H1 (cell line): ENCODE results near the gene LDLRAD3. TPM values are rescaled to one million over a fixed set of nuclear protein-coding genes. Genes with fewer than 3 reads are reported as not detected.

ENCODE experiments used
- CTCF ChIA-PET: fragments of 300-600 bp; sonication (Branson Sonifier 250); formaldehyde crosslinking; loops from one replicate; lab custom pipeline; 2021; ENCODE audit not compliant: partially characterized antibody; lab: Charles Lee
- POLR2A ChIA-PET: fragments of 300-600 bp; sonication (Branson Sonifier 250); formaldehyde crosslinking; loops from one replicate; lab custom pipeline; 2021; ENCODE audit warnings: inconsistent platforms; ENCODE audit not compliant: partially characterized antibody; lab: Charles Lee
- DNase-seq, 2 experiments: peaks; one replicate each; pipeline versions ENCODE4 v3.0.0 to v3.0.0-alpha.2; 2010 to 2022; ENCODE audit warnings: low spot score in 2 of 2, low read depth in 1 of 2, mixed read lengths in 1 of 2
- FAIRE-seq: peaks from 2 replicates; lab custom pipeline; 2011; peaks lifted over from hg19 to GRCh38; lab: Jason Lieb, UNC
- H2AFZ ChIP-seq: 2 replicates; pipeline ENCODE4 v1.8.1; 2012; ENCODE audit warnings: low read length, inconsistent platforms
- H2AK5ac ChIP-seq: 2 replicates; pipeline ENCODE4 v1.6.1; 2013; ENCODE audit warnings: low read depth, low read length
- H2BK120ac ChIP-seq: replicated peaks from 2 replicates; pipeline ENCODE3; 2013; ENCODE audit warnings: low read depth, low read length, inconsistent platforms
- H2BK12ac ChIP-seq: 2 replicates; pipeline ENCODE4 v1.6.1; 2013; ENCODE audit warnings: low read depth, low read length
- H2BK15ac ChIP-seq: 2 replicates; pipeline ENCODE4 v1.6.1; 2013; ENCODE audit warnings: low read length
- H2BK20ac ChIP-seq: 2 replicates; pipeline ENCODE4 v1.6.1; 2013; ENCODE audit warnings: low read length
- H2BK5ac ChIP-seq: 2 replicates; pipeline ENCODE4 v1.6.1; 2013; ENCODE audit warnings: low read depth, low read length
- H3K14ac ChIP-seq: 2 replicates; pipeline ENCODE4 v1.6.1; 2013; ENCODE audit warnings: inconsistent platforms; ENCODE audit not compliant: insufficient read length
- H3K18ac ChIP-seq: 2 replicates; pipeline ENCODE4 v1.6.1; 2013; ENCODE audit warnings: low read length; ENCODE audit errors: extremely low read depth
- H3K23ac ChIP-seq: 2 replicates; pipeline ENCODE4 v1.6.1; 2013; ENCODE audit warnings: inconsistent platforms; ENCODE audit not compliant: insufficient read length
- H3K23me2 ChIP-seq: 2 replicates; pipeline ENCODE4 v1.6.1; 2013; ENCODE audit warnings: low read depth, low read length
- H3K27ac ChIP-seq: 2 replicates; pipeline ENCODE4 v1.6.1; 2011; ENCODE audit warnings: low read depth, low read length, inconsistent platforms
- H3K27me3 ChIP-seq, 4 experiments: replicated peaks in 1 of 4; 1 replicate in 1 of 4; 2 replicates in 3 of 4; pipeline versions ENCODE4 v1.6.1 to v1.8.1; 2011 to 2013; ENCODE audit warnings: low read length in 3 of 4, mild to moderate bottlenecking in 3 of 4, inconsistent platforms in 2 of 4, mixed read lengths in 2 of 4, moderate library complexity in 1 of 4; ENCODE audit not compliant: control insufficient read depth in 3 of 4, insufficient read depth in 3 of 4; ENCODE audit errors: extremely low read depth in 1 of 4
- H3K36me3 ChIP-seq, 4 experiments: 2 replicates each; pipeline versions ENCODE4 v1.6.1 to v1.8.1; 2011 to 2013; ENCODE audit warnings: mild to moderate bottlenecking in 4 of 4, low read length in 3 of 4, moderate library complexity in 2 of 4, control low read depth in 1 of 4, inconsistent platforms in 1 of 4; ENCODE audit not compliant: insufficient read depth in 4 of 4, control insufficient read depth in 2 of 4
- H3K4ac ChIP-seq: replicated peaks from 2 replicates; pipeline ENCODE3; 2013; ENCODE audit warnings: low read length, low read depth, mixed read lengths, inconsistent platforms; ENCODE audit not compliant: insufficient read length
- H3K4me1 ChIP-seq, 4 experiments: replicated peaks in 1 of 4; 1 replicate in 1 of 4; 2 replicates in 3 of 4; pipeline versions ENCODE4 v1.6.1 to v1.8.1; 2011 to 2013; ENCODE audit warnings: low read length in 3 of 4, inconsistent platforms in 2 of 4, mixed read lengths in 1 of 4; ENCODE audit not compliant: insufficient read depth in 4 of 4, control insufficient read depth in 3 of 4
- H3K4me2 ChIP-seq, 2 experiments: 2 replicates each; pipeline versions ENCODE4 v1.6.1 to v1.8.1; 2011 to 2013; ENCODE audit warnings: low read depth in 2 of 2, low read length in 2 of 2, control low read depth in 1 of 2, inconsistent platforms in 1 of 2, mild to moderate bottlenecking in 1 of 2; ENCODE audit not compliant: insufficient read depth in 1 of 2
- H3K4me3 ChIP-seq, 4 experiments: fragments of 200-600, 300-600 bp in 1 of 4; sonication (generic), shearing (Covaris generic), sonication (Bioruptor Twin) in 1 of 4; 2 replicates each; pipeline versions ENCODE4 v1.5.1 to v1.8.1; 2011 to 2016; ENCODE audit warnings: low read length in 4 of 4, low read depth in 3 of 4, control low read depth in 2 of 4, inconsistent platforms in 2 of 4, mild to moderate bottlenecking in 2 of 4, mixed read lengths in 1 of 4, moderate library complexity in 1 of 4; ENCODE audit not compliant: insufficient read depth in 2 of 4; ENCODE audit errors: extremely low read depth in 1 of 4
- H3K56ac ChIP-seq: replicated peaks from 2 replicates; pipeline ENCODE3; 2013; ENCODE audit warnings: low read depth, mild to moderate bottlenecking, mixed read lengths, low read length, inconsistent platforms; ENCODE audit not compliant: insufficient read length
- H3K79me1 ChIP-seq: 2 replicates; pipeline ENCODE4 v1.6.1; 2013; ENCODE audit warnings: low read depth, low read length, control low read depth
- H3K79me2 ChIP-seq, 2 experiments: 2 replicates each; pipeline versions ENCODE4 v1.6.1 to v1.8.1; 2012 to 2013; ENCODE audit warnings: low read length in 2 of 2, mild to moderate bottlenecking in 2 of 2, inconsistent platforms in 1 of 2; ENCODE audit not compliant: insufficient read depth in 2 of 2, control insufficient read depth in 1 of 2
- H3K9ac ChIP-seq, 4 experiments: replicated peaks in 1 of 4; 1 replicate in 1 of 4; 2 replicates in 3 of 4; pipeline versions ENCODE4 v1.6.1 to v1.8.1; 2011 to 2013; ENCODE audit warnings: low read depth in 3 of 4, low read length in 3 of 4, control low read depth in 2 of 4, mild to moderate bottlenecking in 2 of 4, moderate library complexity in 2 of 4, inconsistent platforms in 1 of 4; ENCODE audit errors: extremely low read depth in 1 of 4
- H3K9me3 ChIP-seq, 2 experiments: 2 replicates each; pipeline versions ENCODE4 v1.6.1 to v1.8.1; 2012 to 2013; ENCODE audit warnings: mild to moderate bottlenecking in 2 of 2, moderate library complexity in 2 of 2, control low read depth in 1 of 2, inconsistent platforms in 1 of 2, low read depth in 1 of 2, low read length in 1 of 2, mixed read lengths in 1 of 2; ENCODE audit not compliant: insufficient read depth in 2 of 2
- H4K20me1 ChIP-seq, 2 experiments: replicated peaks in 1 of 2; 2 replicates each; pipeline versions ENCODE3 to v1.8.1; 2011 to 2013; ENCODE audit warnings: inconsistent platforms in 2 of 2, low read length in 2 of 2, mild to moderate bottlenecking in 1 of 2; ENCODE audit not compliant: insufficient read depth in 2 of 2, control insufficient read depth in 1 of 2
- H4K5ac ChIP-seq: 2 replicates; pipeline ENCODE4 v1.6.1; 2013; ENCODE audit warnings: low read length, low read depth, mixed read lengths, inconsistent platforms; ENCODE audit not compliant: insufficient read length
- H4K8ac ChIP-seq: 2 replicates; pipeline ENCODE4 v1.8.0; 2013; ENCODE audit warnings: mild to moderate bottlenecking, moderate library complexity, low read length, inconsistent platforms; ENCODE audit not compliant: insufficient read depth; ENCODE audit errors: extremely low read depth
- H4K91ac ChIP-seq: replicated peaks from 2 replicates; pipeline ENCODE3; 2013; ENCODE audit warnings: low read length, mixed read lengths, inconsistent platforms; ENCODE audit not compliant: insufficient read length
- ASH2L ChIP-seq: fragments of 200-600, 300-600 bp; sonication (generic); IDR thresholded peaks from one replicate; pipeline ENCODE4 v1.7.1; 2017; ENCODE audit warnings: low read length
- CHD1 ChIP-seq: IDR thresholded peaks from 2 replicates; pipeline ENCODE4 v1.6.1; 2012; ENCODE audit warnings: low read depth, low read length, improper control_type of control experiment
- CREB1 ChIP-seq: IDR thresholded peaks from 2 replicates; pipeline ENCODE4 v1.6.1; 2012; ENCODE audit warnings: inconsistent platforms
- EGR1 ChIP-seq: IDR thresholded peaks from 2 replicates; pipeline ENCODE4 v1.6.1; 2011; ENCODE audit warnings: low read depth, low read length, borderline replicate concordance
- EZH2 ChIP-seq: fragments of 200-600 bp; sonication (generic); IDR thresholded peaks from 2 replicates; pipeline ENCODE4 v1.7.1; 2012; ENCODE audit warnings: low read depth, mild to moderate bottlenecking, moderate library complexity, low read length, inconsistent platforms; ENCODE audit not compliant: severe bottlenecking
- JUND ChIP-seq: IDR thresholded peaks from 2 replicates; pipeline ENCODE4 v1.6.1; 2011; ENCODE audit warnings: mild to moderate bottlenecking, improper control_type of control experiment, low read length
- NRF1 ChIP-seq: IDR thresholded peaks from 2 replicates; pipeline ENCODE4 v1.6.1; 2011; ENCODE audit warnings: mild to moderate bottlenecking, low read depth, low read length, improper control_type of control experiment
- POU5F1 ChIP-seq: IDR thresholded peaks from 2 replicates; pipeline ENCODE4 v1.6.1; 2011; ENCODE audit warnings: low read depth, mild to moderate bottlenecking, low read length, moderate library complexity
- RNF2 ChIP-seq: fragments of 200-900, 300-1000 bp; sonication (generic); IDR thresholded peaks from 2 replicates; pipeline ENCODE4 v1.7.1; 2016; ENCODE audit warnings: borderline replicate concordance, low read depth, mild to moderate bottlenecking, antibody characterized with exemption, low read length; ENCODE audit not compliant: poor library complexity, severe bottlenecking; ENCODE audit errors: missing control alignments
- SUZ12 ChIP-seq: fragments of 200-600 bp; sonication (generic); IDR thresholded peaks from 2 replicates; pipeline ENCODE4 v1.6.1; 2012; ENCODE audit warnings: mild to moderate bottlenecking, inconsistent platforms, low read length, moderate library complexity, mixed read lengths
- ZNF274 ChIP-seq: IDR thresholded peaks from 2 replicates; pipeline ENCODE4 v1.7.0; 2012; ENCODE audit warnings: low read length, borderline replicate concordance; ENCODE audit errors: extremely low read depth
- WGBS, 2 experiments: shearing (Covaris generic) in 1 of 2; methylation state at CpG; one replicate each; pipeline versions ENCODE4 v1.1.6 to v1.1.7; 2013 to 2015; ENCODE audit warnings: low lambda C conversion rate in 2 of 2, mixed read lengths in 2 of 2, inconsistent platforms in 1 of 2, low coverage in 1 of 2, missing lambda C conversion rate in 1 of 2; ENCODE audit not compliant: insufficient replicate concordance in 2 of 2, insufficient coverage in 1 of 2, insufficient read length in 1 of 2; ENCODE audit errors: extremely low coverage in 1 of 2, missing lambda C conversion rate in 1 of 2; 5-methylcytosine and 5-hydroxymethylcytosine counted together
- polyA plus RNA-seq, 7 experiments: library from polyadenylated mRNA; depleted of rRNA in 3 of 7; stranded (reverse) in 5 of 7; unstranded in 2 of 7; fragments of >200 nt in 5 of 7; fragments of 200-250 nt in 2 of 7; gene quantifications; 1 replicate in 5 of 7; 2 replicates in 1 of 7; 4 replicates in 1 of 7; pipeline versions ENCODE4 v1.2.1 to v1.2.3, GENCODE V29; 2011 to 2013; ENCODE audit warnings: missing spikeins in 2 of 7, mixed read lengths in 2 of 7
- total RNA-seq: library from RNA; stranded (reverse); fragmentation: NEBNext Ultra II Directional; extraction: Animal tissue kit (Norgen Biotek cat#: 25700); gene quantifications from 2 replicates; pipeline ENCODE4 v1.2.1, GENCODE V29; 2021

LDLRAD3 gene
- total and polyA plus RNA-seq, 2 of the 8 experiments (the other 6 are each of a cell fraction or from before 2014, with no cell fraction given), result 18.6 to 22.8 TPM

DNA sequence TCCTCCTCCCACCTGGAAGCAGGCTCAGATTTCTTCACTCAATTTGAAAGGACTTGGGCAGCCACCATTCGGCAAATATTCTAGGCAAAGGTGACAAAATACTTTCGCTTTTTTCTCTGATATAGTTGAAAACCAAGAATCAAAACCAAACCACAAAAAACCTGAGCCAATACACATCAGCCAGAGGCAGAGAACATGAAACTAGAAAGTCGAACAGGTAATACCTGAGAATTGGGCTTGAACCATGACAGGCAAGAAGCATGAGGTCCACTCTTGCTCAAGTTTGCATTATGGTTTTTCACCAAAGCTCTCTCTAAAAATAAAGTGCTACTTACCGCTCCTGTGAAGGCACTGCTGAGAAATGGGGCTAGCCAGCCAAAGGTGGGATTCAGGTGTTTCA, 26.2 kb upstream of the LDLRAD3 start:
- Histone ChIP-seq H3K18ac (no peak overlapping the region), H2AK5ac (no peak overlapping the region), H2BK5ac (no peak overlapping the region), H3K27ac (no peak overlapping the region), H3K36me3 (no peaks in the 10 kb centered on the region), H3K9ac (no peak overlapping the region), H2BK12ac (no peak overlapping the region), H4K20me1 (no peaks in the 10 kb centered on the region), H4K91ac (no peak overlapping the region), H3K23me2 (no peaks in the 10 kb centered on the region), H2BK15ac (no peak overlapping the region), H4K8ac (no peak overlapping the region), H3K27me3 (no peaks in the 10 kb centered on the region; a peak in 1 of 7 replicates), H3K23ac (no peak overlapping the region), H3K56ac (no peak overlapping the region), H2BK20ac (no peak overlapping the region), H2AFZ (no peak overlapping the region), H3K4me2 (no peak overlapping the region), H3K9me3 (no peaks in the 10 kb centered on the region), H2BK120ac (no peak overlapping the region), H3K4me1 (peaks cover 0 to 5% (median 0%) of the 10 kb centered on the region in 4 experiments; a peak in 1 of 7 replicates), H4K5ac (no peak overlapping the region), H3K79me2 (no peaks in the 10 kb centered on the region), H3K14ac (no peak overlapping the region), H3K79me1 (no peaks in the 10 kb centered on the region), H3K4me3 (no peak overlapping the region), H3K4ac (no peak overlapping the region)
- 82% methylated on average over 4 of the region's 4 CpGs; no CpG with 5 or more reads in 1 of the 2 experiments for WGBS, 2 experiments
- DNase-seq, result no peak
- ChIA-PET CTCF (interaction anchor here (0.8 to 1.8 kb wide), 3 partner anchors 93 to 214 kb away, joined by 3 to 4 read pairs (median 3); no protein-coding TSS in a partner anchor), POLR2A (no interaction called here)
- FAIRE-seq, result no peak
- TF ChIP-seq POU5F1 (no peak), ASH2L (no peak), EZH2 (no peak), RNF2 (no peak), ZNF274 (no peak), NRF1 (no peak), CHD1 (no peak), SUZ12 (no peak), JUND (no peak), CREB1 (no peak), EGR1 (no peak)
